GM12878 (cell line): ENCODE results near the gene UBASH3A. TPM values are rescaled to one million over a fixed set of nuclear protein-coding genes. Genes with fewer than 3 reads are reported as not detected.

Experiments
- ATAC-seq: fragments of 200-7000 bp; cut with Tn5 transposase; 3 replicates; pipeline ENCODE4 v1.9.1; 2020; ENCODE audit warnings: mild to moderate bottlenecking, moderate library complexity
- BruUV-seq: library from RNA; stranded (reverse); fragments of 400-500 nt; replicated peaks from 2 replicates; lab custom pipeline; 2021; lab: Mats Ljungman, UMichigan
- CTCF ChIA-PET: fragments of 300-600 bp; sonication (Branson Sonifier 250); formaldehyde crosslinking; extraction: SDS; loops from one replicate; lab custom pipeline; 2021; ENCODE audit warnings: inconsistent platforms; lab: Yijun Ruan, JAX
- POLR2A ChIA-PET: fragments of 350-600 bp; formaldehyde crosslinking; extraction: SDS; loops from one replicate; lab custom pipeline; 2021; ENCODE audit warnings: inconsistent platforms; lab: Charles Lee
- RAD21 ChIA-PET: fragments of 300-600 bp; sonication (Branson Sonifier 250); formaldehyde crosslinking; loops from one replicate; lab custom pipeline; 2023; ENCODE audit warnings: antibody characterized with exemption; ENCODE audit not compliant: unreplicated experiment; lab: Charles Lee
- SMC1A ChIA-PET: fragments of 300-600 bp; sonication (Branson Sonifier 250); formaldehyde crosslinking; loops from one replicate; lab custom pipeline; 2023; ENCODE audit not compliant: unreplicated experiment, uncharacterized antibody; lab: Charles Lee
- DNase-seq: peaks from one replicate; pipeline ENCODE4 v3.0.0-alpha.2; 2011; ENCODE audit warnings: low read depth, low spot score
- FAIRE-seq: peaks from 3 replicates; lab custom pipeline; 2011; peaks lifted over from hg19 to GRCh38; lab: Jason Lieb, UNC
- H2AFZ ChIP-seq: 2 replicates; pipeline ENCODE4 v1.6.0; 2011; ENCODE audit warnings: low read depth, low read length, control low read depth; ENCODE audit not compliant: control insufficient read depth
- H3K27ac ChIP-seq: 2 replicates; pipeline ENCODE4 v1.5.1; 2011; ENCODE audit warnings: control low read depth; ENCODE audit not compliant: control insufficient read depth, insufficient read depth
- H3K27me3 ChIP-seq, 2 experiments: replicated peaks in 1 of 2; 2 replicates each; pipeline versions ENCODE4 v1.6.0 to v1.6.1; 2011; ENCODE audit warnings: low read length in 1 of 2; ENCODE audit not compliant: control insufficient read depth in 2 of 2, insufficient read depth in 2 of 2
- H3K36me3 ChIP-seq, 2 experiments: 2 replicates each; pipeline ENCODE4 v1.5.1; 2011; ENCODE audit warnings: low read length in 1 of 2; ENCODE audit not compliant: control insufficient read depth in 2 of 2, insufficient read depth in 2 of 2
- H3K4me1 ChIP-seq: 2 replicates; pipeline ENCODE4 v1.6.1; 2011; ENCODE audit warnings: mild to moderate bottlenecking, low read length, moderate library complexity, mixed read lengths; ENCODE audit not compliant: control insufficient read depth, insufficient read depth
- H3K4me2 ChIP-seq: 2 replicates; pipeline ENCODE4 v1.6.0; 2011; ENCODE audit warnings: control low read depth; ENCODE audit not compliant: control insufficient read depth, insufficient read depth
- H3K4me3 ChIP-seq: fragments of 200-600 bp; sonication (generic); 2 replicates; pipeline ENCODE4 v1.5.1; 2016
- H3K79me2 ChIP-seq: 2 replicates; pipeline ENCODE4 v1.6.0; 2011; ENCODE audit warnings: low read length; ENCODE audit not compliant: control insufficient read depth, insufficient read depth
- H3K9ac ChIP-seq: 2 replicates; pipeline ENCODE4 v1.8.0; 2011; ENCODE audit warnings: low read length, control low read depth, mixed read lengths; ENCODE audit not compliant: control insufficient read depth, insufficient read depth
- H3K9me3 ChIP-seq: replicated peaks from 3 replicates; pipeline ENCODE4 v1.5.1; 2011; ENCODE audit warnings: mild to moderate bottlenecking, low read length; ENCODE audit not compliant: control insufficient read depth, insufficient read depth
- H4K20me1 ChIP-seq: 2 replicates; pipeline ENCODE4 v1.6.0; 2011; ENCODE audit not compliant: control insufficient read depth, insufficient read depth
- EED ChIP-seq: sonication (generic); IDR thresholded peaks from 2 replicates; pipeline ENCODE4 v1.6.1; 2016; ENCODE audit warnings: antibody characterized with exemption, low read depth
- EGR1 ChIP-seq, 2 experiments: IDR thresholded peaks; 1 replicate in 1 of 2; 2 replicates in 1 of 2; pipeline ENCODE4 v1.6.1; 2011 to 2012; ENCODE audit warnings: low read depth in 2 of 2, low read length in 2 of 2, borderline replicate concordance in 1 of 2, mild to moderate bottlenecking in 1 of 2, moderate library complexity in 1 of 2
- IKZF2 ChIP-seq, 2 experiments: fragments of 450-650 bp; IDR thresholded peaks; 2 replicates each; pipeline ENCODE4 v1.6.1; 2017; ENCODE audit warnings: mild to moderate bottlenecking in 2 of 2, moderate library complexity in 2 of 2
- POLR2A ChIP-seq: IDR thresholded peaks from 2 replicates; pipeline ENCODE4 v1.6.1; 2011; ENCODE audit warnings: low read depth, mild to moderate bottlenecking, low read length
- TCF3 ChIP-seq: IDR thresholded peaks from 2 replicates; pipeline ENCODE4 v1.6.1; 2012; ENCODE audit warnings: low read depth, mild to moderate bottlenecking, low read length, borderline replicate concordance; ENCODE audit not compliant: insufficient read depth
- whole genome bisulfite sequencing: methylation state at CpG from one replicate; pipeline ENCODE4 v1.1.6; 2016; ENCODE audit warnings: low lambda C conversion rate; ENCODE audit not compliant: insufficient replicate concordance, insufficient coverage; ENCODE audit errors: missing lambda C conversion rate; 5-methylcytosine and 5-hydroxymethylcytosine counted together
- in situ Hi-C: fragments of 300-500 bp; cut with MboI; formaldehyde crosslinking; loops from 9 replicates; pipeline ENCODE4 v1.14.3; 2018; ENCODE audit warnings: mixed read lengths
- intact Hi-C: fragments of 100-400 bp; cut with micrococcal nuclease; formaldehyde crosslinking; loops from one replicate; pipeline ENCODE4 v1.14.2; 2022; ENCODE audit not compliant: unreplicated experiment
- polyA plus RNA-seq, 11 experiments: library from polyadenylated mRNA; depleted of rRNA in 4 of 11; unstranded in 6 of 11; stranded (reverse) in 5 of 11; fragments of >200 nt; fragmentation: Nextera tagmentation in 4 of 11; fragmentation: Illumina TruSeq in 1 of 11; extraction: Ambion mirVana in 4 of 11; extraction: Trizol in 1 of 11; gene quantifications; 1 replicate in 1 of 11; 2 replicates in 10 of 11; pipeline versions ENCODE4 v1.2.1 to v1.2.3, GENCODE V29; 2011 to 2016; ENCODE audit warnings: inconsistent platforms in 2 of 11, missing spikeins in 2 of 11, low read depth in 1 of 11
- total RNA-seq, 4 experiments: library from RNA; depleted of rRNA in 3 of 4; stranded (reverse); fragments of >200 nt in 3 of 4; fragmentation: Illumina TruSeq in 1 of 4; extraction: Trizol in 1 of 4; gene quantifications; 2 replicates each; pipeline versions ENCODE4 v1.2.1 to v1.2.3, GENCODE V29; 2013 to 2021
- TF ChIP-seq, protein P1 (sequence below): fragments of 450-650 bp; IDR thresholded peaks from 2 replicates; pipeline ENCODE4 v1.6.1; 2018; ENCODE audit warnings: mild to moderate bottlenecking, low read depth, moderate library complexity; ENCODE audit not compliant: partially characterized antibody
- TF ChIP-seq, protein P2 (sequence below): fragments of 450-650 bp; formaldehyde crosslinking; IDR thresholded peaks from 2 replicates; pipeline ENCODE4 v1.4.0; 2020; ENCODE audit warnings: mild to moderate bottlenecking, moderate library complexity
- TF ChIP-seq, protein P3 (sequence below): IDR thresholded peaks from 2 replicates; pipeline ENCODE4 v1.6.1; 2011; ENCODE audit warnings: borderline replicate concordance, low read depth, mild to moderate bottlenecking, moderate library complexity, low read length; ENCODE audit not compliant: insufficient read depth, poor library complexity, severe bottlenecking
- TF ChIP-seq, protein P4 (sequence below): fragments of 450-650 bp; conservative IDR thresholded peaks from 2 replicates; pipeline ENCODE4 v1.6.1; 2017; ENCODE audit warnings: mild to moderate bottlenecking, moderate library complexity

Gene UBASH3A
- total and polyA plus RNA-seq, 10 of the 15 experiments (the other 5 are each of a cell fraction or from before 2014, with no cell fraction given) = 0.04 to 0.39 (median 0.23) TPM; not detected in 1

DNA sequence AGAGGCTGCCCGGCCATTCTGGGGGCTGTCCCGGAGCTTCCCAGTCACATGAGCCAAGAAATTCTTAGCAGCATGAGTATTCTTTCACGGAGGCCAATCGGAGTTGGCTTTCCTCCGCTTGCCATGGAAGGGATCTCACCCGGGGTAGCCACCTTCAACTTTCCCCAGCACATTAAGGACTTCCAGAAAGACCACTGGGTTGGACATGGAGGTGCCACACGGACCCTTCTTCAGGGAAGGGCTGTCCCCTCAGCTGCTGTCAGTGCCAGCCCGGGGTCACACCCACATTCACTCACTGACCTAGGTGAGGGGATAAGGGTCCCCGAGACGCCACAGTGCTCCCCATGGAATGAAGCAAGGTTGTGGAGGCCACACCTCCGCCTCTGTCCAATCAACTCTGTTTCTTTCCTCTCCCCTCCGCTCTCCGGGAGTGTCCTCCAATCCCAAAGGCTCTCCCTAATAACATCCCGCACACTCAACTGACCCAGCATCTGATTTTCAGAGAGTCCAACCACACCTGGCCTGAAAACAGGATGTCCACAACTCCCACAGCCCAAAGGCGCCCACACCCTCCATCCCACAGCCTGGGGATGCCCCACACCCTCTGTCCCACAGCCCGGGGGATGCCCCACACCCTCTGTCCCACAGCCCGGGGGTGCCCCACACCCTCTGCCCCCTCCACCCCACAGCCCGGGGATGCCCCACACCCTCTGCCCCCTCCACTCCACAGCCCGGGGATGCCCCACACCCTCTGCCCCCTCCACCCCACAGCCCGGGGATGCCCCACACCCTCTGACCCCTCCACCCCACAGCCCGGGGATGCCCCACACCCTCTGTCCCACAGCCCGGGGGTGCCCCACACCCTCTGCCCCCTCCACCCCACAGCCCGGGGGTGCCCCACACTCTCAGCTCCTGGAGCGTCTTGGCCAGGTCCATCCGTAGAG lies 73.0 kb downstream of the UBASH3A start:
- in situ Hi-C loops = no loop called here
- Histone ChIP-seq H3K27ac (no peak overlapping the region), H3K9me3 (no peaks in the 10 kb centered on the region; the same call in 2 of the 3 replicates), H3K4me3 (no peak overlapping the region), H3K79me2 (no peaks in the 10 kb centered on the region), H3K4me1 (peaks cover 48% of the 10 kb centered on the region), H3K9ac (no peak overlapping the region; the same call in 1 of the 2 replicates), H4K20me1 (no peaks in the 10 kb centered on the region), H3K4me2 (peak overlapping the region; percentile 45; the same call in 1 of the 2 replicates), H3K36me3 (no peaks in the 10 kb centered on the region), H3K27me3 (no peaks in the 10 kb centered on the region), H2AFZ (no peak overlapping the region)
- ATAC-seq = peak; percentile 53
- ChIA-PET CTCF (interaction anchor here (0.9 to 6.4 kb wide), 8 partner anchors 9 to 166 kb away, joined by 3 to 71 read pairs (median 4); partner anchors contain the start of gene RSPH1), RAD21 (interaction anchor here (0.5 to 7.1 kb wide), 8 partner anchors 9 to 218 kb away, joined by 3 to 58 read pairs (median 6); partner anchors contain the start of gene SLC37A1), POLR2A (interaction anchor here (0.6 to 3.1 kb wide), 4 partner anchors 9 to 511 kb away, joined by 3 to 20 read pairs (median 10); no protein-coding TSS in a partner anchor), SMC1A (interaction anchor here (1.2 to 5.2 kb wide), 14 partner anchors 8 to 60 kb away, joined by 3 to 57 read pairs (median 10); partner anchors contain the start of gene SLC37A1)
- intact Hi-C loops = no loop called here
- DNase-seq = no peak
- 25% methylated on average over 20 of the region's 25 CpGs for WGBS
- no TSS peak for BruUV-seq
- FAIRE-seq = no peak
- peak in 1 of 2 experiments; percentile 19; a peak in 1 of 3 replicates for TF ChIP-seq EGR1 (IDR thresholded peaks at IDR 0.05; ENCODE audit: borderline replicate concordance in 1 of 2, low read depth in 2 of 2, low read length in 2 of 2)
- TF ChIP-seq, protein P1, sequence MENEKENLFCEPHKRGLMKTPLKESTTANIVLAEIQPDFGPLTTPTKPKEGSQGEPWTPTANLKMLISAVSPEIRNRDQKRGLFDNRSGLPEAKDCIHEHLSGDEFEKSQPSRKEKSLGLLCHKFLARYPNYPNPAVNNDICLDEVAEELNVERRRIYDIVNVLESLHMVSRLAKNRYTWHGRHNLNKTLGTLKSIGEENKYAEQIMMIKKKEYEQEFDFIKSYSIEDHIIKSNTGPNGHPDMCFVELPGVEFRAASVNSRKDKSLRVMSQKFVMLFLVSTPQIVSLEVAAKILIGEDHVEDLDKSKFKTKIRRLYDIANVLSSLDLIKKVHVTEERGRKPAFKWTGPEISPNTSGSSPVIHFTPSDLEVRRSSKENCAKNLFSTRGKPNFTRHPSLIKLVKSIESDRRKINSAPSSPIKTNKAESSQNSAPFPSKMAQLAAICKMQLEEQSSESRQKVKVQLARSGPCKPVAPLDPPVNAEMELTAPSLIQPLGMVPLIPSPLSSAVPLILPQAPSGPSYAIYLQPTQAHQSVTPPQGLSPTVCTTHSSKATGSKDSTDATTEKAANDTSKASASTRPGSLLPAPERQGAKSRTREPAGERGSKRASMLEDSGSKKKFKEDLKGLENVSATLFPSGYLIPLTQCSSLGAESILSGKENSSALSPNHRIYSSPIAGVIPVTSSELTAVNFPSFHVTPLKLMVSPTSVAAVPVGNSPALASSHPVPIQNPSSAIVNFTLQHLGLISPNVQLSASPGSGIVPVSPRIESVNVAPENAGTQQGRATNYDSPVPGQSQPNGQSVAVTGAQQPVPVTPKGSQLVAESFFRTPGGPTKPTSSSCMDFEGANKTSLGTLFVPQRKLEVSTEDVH = no peak
- 0 out of 2 replicates have a peak, but pooled peaks have one; percentile 12 for TF ChIP-seq TCF3
- TF ChIP-seq, protein P2, sequence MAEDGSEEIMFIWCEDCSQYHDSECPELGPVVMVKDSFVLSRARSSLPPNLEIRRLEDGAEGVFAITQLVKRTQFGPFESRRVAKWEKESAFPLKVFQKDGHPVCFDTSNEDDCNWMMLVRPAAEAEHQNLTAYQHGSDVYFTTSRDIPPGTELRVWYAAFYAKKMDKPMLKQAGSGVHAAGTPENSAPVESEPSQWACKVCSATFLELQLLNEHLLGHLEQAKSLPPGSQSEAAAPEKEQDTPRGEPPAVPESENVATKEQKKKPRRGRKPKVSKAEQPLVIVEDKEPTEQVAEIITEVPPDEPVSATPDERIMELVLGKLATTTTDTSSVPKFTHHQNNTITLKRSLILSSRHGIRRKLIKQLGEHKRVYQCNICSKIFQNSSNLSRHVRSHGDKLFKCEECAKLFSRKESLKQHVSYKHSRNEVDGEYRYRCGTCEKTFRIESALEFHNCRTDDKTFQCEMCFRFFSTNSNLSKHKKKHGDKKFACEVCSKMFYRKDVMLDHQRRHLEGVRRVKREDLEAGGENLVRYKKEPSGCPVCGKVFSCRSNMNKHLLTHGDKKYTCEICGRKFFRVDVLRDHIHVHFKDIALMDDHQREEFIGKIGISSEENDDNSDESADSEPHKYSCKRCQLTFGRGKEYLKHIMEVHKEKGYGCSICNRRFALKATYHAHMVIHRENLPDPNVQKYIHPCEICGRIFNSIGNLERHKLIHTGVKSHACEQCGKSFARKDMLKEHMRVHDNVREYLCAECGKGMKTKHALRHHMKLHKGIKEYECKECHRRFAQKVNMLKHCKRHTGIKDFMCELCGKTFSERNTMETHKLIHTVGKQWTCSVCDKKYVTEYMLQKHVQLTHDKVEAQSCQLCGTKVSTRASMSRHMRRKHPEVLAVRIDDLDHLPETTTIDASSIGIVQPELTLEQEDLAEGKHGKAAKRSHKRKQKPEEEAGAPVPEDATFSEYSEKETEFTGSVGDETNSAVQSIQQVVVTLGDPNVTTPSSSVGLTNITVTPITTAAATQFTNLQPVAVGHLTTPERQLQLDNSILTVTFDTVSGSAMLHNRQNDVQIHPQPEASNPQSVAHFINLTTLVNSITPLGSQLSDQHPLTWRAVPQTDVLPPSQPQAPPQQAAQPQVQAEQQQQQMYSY = no peak
- TF ChIP-seq, protein P3, sequence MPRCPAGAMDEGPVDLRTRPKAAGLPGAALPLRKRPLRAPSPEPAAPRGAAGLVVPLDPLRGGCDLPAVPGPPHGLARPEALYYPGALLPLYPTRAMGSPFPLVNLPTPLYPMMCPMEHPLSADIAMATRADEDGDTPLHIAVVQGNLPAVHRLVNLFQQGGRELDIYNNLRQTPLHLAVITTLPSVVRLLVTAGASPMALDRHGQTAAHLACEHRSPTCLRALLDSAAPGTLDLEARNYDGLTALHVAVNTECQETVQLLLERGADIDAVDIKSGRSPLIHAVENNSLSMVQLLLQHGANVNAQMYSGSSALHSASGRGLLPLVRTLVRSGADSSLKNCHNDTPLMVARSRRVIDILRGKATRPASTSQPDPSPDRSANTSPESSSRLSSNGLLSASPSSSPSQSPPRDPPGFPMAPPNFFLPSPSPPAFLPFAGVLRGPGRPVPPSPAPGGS = peak; percentile 23
- TF ChIP-seq POLR2A = no peak
- TF ChIP-seq IKZF2 (IDR thresholded peaks at IDR 0.05) = peak; percentile 59 to 67
- TF ChIP-seq, protein P4, sequence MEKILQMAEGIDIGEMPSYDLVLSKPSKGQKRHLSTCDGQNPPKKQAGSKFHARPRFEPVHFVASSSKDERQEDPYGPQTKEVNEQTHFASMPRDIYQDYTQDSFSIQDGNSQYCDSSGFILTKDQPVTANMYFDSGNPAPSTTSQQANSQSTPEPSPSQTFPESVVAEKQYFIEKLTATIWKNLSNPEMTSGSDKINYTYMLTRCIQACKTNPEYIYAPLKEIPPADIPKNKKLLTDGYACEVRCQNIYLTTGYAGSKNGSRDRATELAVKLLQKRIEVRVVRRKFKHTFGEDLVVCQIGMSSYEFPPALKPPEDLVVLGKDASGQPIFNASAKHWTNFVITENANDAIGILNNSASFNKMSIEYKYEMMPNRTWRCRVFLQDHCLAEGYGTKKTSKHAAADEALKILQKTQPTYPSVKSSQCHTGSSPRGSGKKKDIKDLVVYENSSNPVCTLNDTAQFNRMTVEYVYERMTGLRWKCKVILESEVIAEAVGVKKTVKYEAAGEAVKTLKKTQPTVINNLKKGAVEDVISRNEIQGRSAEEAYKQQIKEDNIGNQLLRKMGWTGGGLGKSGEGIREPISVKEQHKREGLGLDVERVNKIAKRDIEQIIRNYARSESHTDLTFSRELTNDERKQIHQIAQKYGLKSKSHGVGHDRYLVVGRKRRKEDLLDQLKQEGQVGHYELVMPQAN = no peak
- peak; percentile 43; the same call in 1 of the 2 replicates for TF ChIP-seq EED
